Thoracic aorta (tissue), 2 donors: ENCODE measurements around the gene PODN. TPM values are rescaled to one million over a fixed set of nuclear protein-coding genes. Genes with fewer than 3 reads are reported as not detected.
A peak's percentile ranks its signal among the peaks of the same experiment; 100 is the strongest.

Experiments used
- ATAC-seq: fragments of 150-250 bp; one replicate; pipeline ENCODE4 v1.8.0; 2017; ENCODE audit warnings: low read depth; ENCODE audit not compliant: insufficient number of reproducible peaks, low FRiP score
- DNase-seq: peaks from one replicate; pipeline ENCODE4 v3.0.0-alpha.2; 2020; ENCODE audit warnings: low spot score
- H3K27ac ChIP-seq, 2 donors: fragments of 200-600 bp; sonication (generic); 1 replicate in 1 of 2; 2 replicates in 1 of 2; pipeline ENCODE4 v1.5.1; 2016; ENCODE audit warnings: mild to moderate bottlenecking in 2 of 2, moderate library complexity in 2 of 2
- H3K27me3 ChIP-seq: fragments of 200-600 bp; sonication (generic); replicated peaks from 2 replicates; pipeline ENCODE4 v1.6.0; 2016; ENCODE audit warnings: mild to moderate bottlenecking; ENCODE audit not compliant: insufficient read depth
- H3K36me3 ChIP-seq: fragments of 200-600 bp; sonication (generic); one replicate; pipeline ENCODE4 v1.5.1; 2016
- H3K4me1 ChIP-seq, 2 donors: fragments of 200-600 bp; sonication (generic); 1 replicate in 1 of 2; 2 replicates in 1 of 2; pipeline versions ENCODE4 v1.5.1 to v1.6.0; 2016; ENCODE audit warnings: low read depth in 2 of 2, mild to moderate bottlenecking in 1 of 2; ENCODE audit not compliant: control insufficient read depth in 1 of 2
- H3K4me3 ChIP-seq: fragments of 200-600 bp; sonication (generic); 2 replicates; pipeline ENCODE4 v1.5.1; 2016; ENCODE audit warnings: mild to moderate bottlenecking
- H3K9me3 ChIP-seq: fragments of 200-600 bp; sonication (generic); 2 replicates; pipeline ENCODE4 v1.5.1; 2016
- total RNA-seq, 2 donors: library from RNA; depleted of rRNA; stranded (reverse); fragments of >200 nt; gene quantifications; one replicate each; pipeline versions ENCODE4 v1.1.0 to v1.2.3, GENCODE V29; 2016
- TF ChIP-seq, protein P1 (sequence below): fragments of 200-600 bp; sonication (generic); IDR thresholded peaks from one replicate; pipeline ENCODE4 v1.5.1; 2019; ENCODE audit warnings: antibody characterized with exemption

The PODN gene
- 100 to 1,000 TPM; 119 to 152 TPM for total RNA-seq

DNA sequence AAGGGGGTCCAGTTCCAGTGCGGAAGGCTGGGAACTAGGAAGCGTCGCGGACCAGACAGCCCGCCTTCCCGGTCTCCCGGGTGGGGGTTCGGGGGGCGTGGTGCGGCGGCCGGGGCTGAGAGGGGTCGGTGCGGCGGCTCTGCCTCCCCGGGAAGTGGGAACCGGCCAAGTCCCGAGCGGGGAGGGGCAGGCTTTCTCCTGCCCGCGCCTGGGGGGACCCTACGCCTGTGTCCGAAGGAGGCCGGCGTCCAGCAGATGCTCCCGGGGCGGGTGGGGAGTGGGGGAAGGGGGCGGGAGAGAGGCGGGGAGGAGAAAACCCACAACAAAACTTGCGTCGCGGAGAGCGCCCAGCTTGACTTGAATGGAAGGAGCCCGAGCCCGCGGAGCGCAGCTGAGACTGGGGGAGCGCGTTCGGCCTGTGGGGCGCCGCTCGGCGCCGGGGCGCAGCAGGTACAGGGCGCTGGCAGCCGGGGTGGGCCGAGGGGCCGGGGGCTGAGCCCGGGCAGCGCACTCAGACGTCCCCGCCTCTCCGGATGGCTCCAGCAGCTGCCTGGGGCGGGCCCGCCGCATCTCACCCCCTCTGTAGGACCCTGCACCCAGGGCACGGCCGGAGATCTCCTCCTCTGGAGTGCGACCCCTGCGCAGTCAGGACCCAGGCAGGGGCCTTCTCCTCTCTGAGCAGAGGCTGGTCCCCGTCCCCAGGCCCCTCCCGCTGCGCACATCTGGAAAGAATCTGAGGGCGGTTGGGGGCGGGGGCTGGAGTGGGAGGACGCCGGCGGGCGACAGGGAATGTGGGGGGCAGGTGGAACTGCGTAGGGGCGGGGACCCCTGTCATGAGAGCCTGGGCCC lies at the start of gene PODN:
Gene PODN (plus strand): TSS at position 355 of the 849 bp plus-strand sequence. CDS start 7,643 bp downstream, outside the sequence.
- Histone ChIP-seq H3K27ac (no peak within 1 kb of the TSS), H3K4me3 (peak within 1 kb of the TSS; percentile 79), H3K36me3 (no peaks in the 10 kb centered on the region), H3K27me3 (no peaks in the 10 kb centered on the region), H3K9me3 (no peaks in the 10 kb centered on the region), H3K4me1 (peaks cover 0 to 28% of the 10 kb centered on the region in 2 donors)
- TF ChIP-seq, protein P1, sequence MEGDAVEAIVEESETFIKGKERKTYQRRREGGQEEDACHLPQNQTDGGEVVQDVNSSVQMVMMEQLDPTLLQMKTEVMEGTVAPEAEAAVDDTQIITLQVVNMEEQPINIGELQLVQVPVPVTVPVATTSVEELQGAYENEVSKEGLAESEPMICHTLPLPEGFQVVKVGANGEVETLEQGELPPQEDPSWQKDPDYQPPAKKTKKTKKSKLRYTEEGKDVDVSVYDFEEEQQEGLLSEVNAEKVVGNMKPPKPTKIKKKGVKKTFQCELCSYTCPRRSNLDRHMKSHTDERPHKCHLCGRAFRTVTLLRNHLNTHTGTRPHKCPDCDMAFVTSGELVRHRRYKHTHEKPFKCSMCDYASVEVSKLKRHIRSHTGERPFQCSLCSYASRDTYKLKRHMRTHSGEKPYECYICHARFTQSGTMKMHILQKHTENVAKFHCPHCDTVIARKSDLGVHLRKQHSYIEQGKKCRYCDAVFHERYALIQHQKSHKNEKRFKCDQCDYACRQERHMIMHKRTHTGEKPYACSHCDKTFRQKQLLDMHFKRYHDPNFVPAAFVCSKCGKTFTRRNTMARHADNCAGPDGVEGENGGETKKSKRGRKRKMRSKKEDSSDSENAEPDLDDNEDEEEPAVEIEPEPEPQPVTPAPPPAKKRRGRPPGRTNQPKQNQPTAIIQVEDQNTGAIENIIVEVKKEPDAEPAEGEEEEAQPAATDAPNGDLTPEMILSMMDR: no peak
- DNase-seq (no peak), ATAC-seq (no peak)

- TF ChIP-seq, protein P1: no peak
- Histone ChIP-seq H3K4me1 (peaks cover 17 to 19% of the 10 kb centered on the region in 2 donors), H3K27me3 (no peaks in the 10 kb centered on the region), H3K27ac (peak overlapping the region; percentile 19 to 37), H3K36me3 (no peaks in the 10 kb centered on the region), H3K4me3 (peak overlapping the region; percentile 90), H3K9me3 (no peaks in the 10 kb centered on the region)
- ATAC-seq (peak; percentile 82), DNase-seq (peak; percentile 11)
Measured at GRCh38 chr1:53014791-53015507, 47.1 kb upstream of the PODN start.

DNA sequence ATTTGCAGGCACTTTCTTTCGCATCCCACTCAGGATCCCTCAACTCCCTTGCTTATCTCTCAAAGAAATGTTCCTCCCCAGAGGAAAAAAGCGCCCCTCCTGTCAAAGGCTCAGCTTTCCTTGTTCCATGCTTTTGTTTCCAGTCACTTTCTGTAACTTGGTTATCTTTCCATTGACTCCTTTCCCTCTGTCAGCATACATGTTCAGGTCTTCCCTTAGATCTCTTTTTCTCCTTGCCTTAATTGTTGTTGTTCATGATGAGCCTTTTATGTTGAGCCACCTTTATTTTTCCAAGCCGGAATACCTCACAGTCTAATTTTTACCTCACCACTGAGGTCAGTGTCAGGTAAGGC lies 46.5 kb upstream of the PODN start:
- DNase-seq (no peak), ATAC-seq (no peak)
- Histone ChIP-seq H3K4me3 (peak overlapping the region; percentile 90), H3K36me3 (no peaks in the 10 kb centered on the region), H3K27me3 (no peaks in the 10 kb centered on the region), H3K27ac (no peak overlapping the region), H3K4me1 (peaks cover 17 to 19% of the 10 kb centered on the region in 2 donors), H3K9me3 (no peaks in the 10 kb centered on the region)
- TF ChIP-seq, protein P1: no peak

DNA sequence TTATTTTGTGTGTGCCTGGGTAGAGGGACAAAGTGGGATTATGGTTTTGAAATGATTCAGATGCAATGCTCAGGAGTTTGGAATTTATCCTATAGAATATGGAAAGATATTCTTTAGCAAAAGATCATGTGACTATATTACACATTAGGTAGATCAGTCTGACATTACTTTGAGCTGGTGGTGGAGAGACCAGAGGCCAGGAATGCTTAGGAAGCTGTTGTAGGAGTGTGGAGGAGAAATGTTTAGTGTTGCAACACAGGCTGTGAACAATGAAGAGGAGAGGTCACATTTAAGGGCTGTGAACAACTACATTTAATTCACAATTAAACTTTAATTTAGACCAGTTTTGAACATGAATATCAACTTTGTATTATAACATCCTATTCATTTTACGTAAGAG lies 45.3 kb upstream of the PODN start:
- Histone ChIP-seq H3K36me3 (no peaks in the 10 kb centered on the region), H3K4me1 (peaks cover 19 to 21% of the 10 kb centered on the region in 2 donors), H3K9me3 (no peaks in the 10 kb centered on the region), H3K4me3 (no peak overlapping the region), H3K27ac (no peak overlapping the region), H3K27me3 (no peaks in the 10 kb centered on the region)
- TF ChIP-seq, protein P1: no peak
- ATAC-seq (no peak), DNase-seq (no peak)

DNA sequence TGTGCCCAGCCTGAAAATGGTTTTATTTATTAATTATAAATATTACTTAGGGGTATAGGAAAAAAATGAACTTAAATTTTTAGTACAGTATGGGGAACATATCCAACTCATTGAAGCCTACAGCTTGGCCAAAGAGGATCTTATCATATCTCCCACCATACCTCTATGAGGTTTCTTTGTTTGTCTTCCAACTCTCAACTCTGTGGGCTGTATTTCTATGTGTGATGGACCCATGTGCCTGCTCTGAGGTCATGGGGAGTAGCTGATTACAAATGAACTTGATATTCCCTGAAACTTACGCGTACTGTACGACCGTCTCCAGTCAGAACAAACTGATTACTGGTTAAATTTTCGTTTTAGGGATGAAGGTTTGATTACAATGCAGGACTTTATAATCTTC lies 41.4 kb upstream of the PODN start:
- DNase-seq (no peak), ATAC-seq (no peak)
- TF ChIP-seq, protein P1: no peak
- Histone ChIP-seq H3K36me3 (no peaks in the 10 kb centered on the region), H3K27me3 (no peaks in the 10 kb centered on the region), H3K4me3 (no peak overlapping the region), H3K4me1 (peaks cover 19 to 20% of the 10 kb centered on the region in 2 donors), H3K27ac (no peak overlapping the region), H3K9me3 (no peaks in the 10 kb centered on the region)
